K562 (cell line): Measurements from ENCODE around the gene LBHD2. TPM values are rescaled to one million over a fixed set of nuclear protein-coding genes. Genes with fewer than 3 reads are reported as not detected.

Source experiments
- ASH1L ChIP-seq: fragments of 450-650 bp; IDR thresholded peaks from 2 replicates; pipeline ENCODE4 v1.6.1; 2018; ENCODE audit warnings: borderline replicate concordance, mild to moderate bottlenecking, low read depth; ENCODE audit not compliant: partially characterized antibody
- ATF3 ChIP-seq, 2 experiments: fragments of 450-650 bp in 1 of 2; sonication (generic) in 1 of 2; formaldehyde crosslinking in 1 of 2; IDR thresholded peaks in 1 of 2; conservative IDR thresholded peaks in 1 of 2; 2 replicates each; pipeline versions ENCODE4 v1.6.1 to v1.8.1; 2016 to 2023; ENCODE audit warnings: mild to moderate bottlenecking in 2 of 2, moderate library complexity in 2 of 2, inconsistent platforms in 1 of 2, missing genetic modification reagents in 1 of 2
- CBX1 ChIP-seq: sonication (generic); IDR thresholded peaks from 2 replicates; pipeline ENCODE4 v1.6.1; 2016; ENCODE audit warnings: antibody characterized with exemption, low read depth, mild to moderate bottlenecking
- COPS2 ChIP-seq: fragments of 450-650 bp; conservative IDR thresholded peaks from 2 replicates; pipeline ENCODE4 v1.6.1; 2016; ENCODE audit warnings: mild to moderate bottlenecking, moderate library complexity
- CREM ChIP-seq: IDR thresholded peaks from 2 replicates; pipeline ENCODE4 v1.6.1; 2014; ENCODE audit warnings: antibody characterized with exemption, low read depth
- ESRRA ChIP-seq: fragments of 450-650 bp; IDR thresholded peaks from 2 replicates; pipeline ENCODE4 v1.6.1; 2014; ENCODE audit warnings: low read depth, mild to moderate bottlenecking, moderate library complexity, borderline replicate concordance
- GTF2B ChIP-seq: IDR thresholded peaks from 2 replicates; pipeline ENCODE4 v1.6.1; 2011; ENCODE audit not compliant: insufficient read length; ENCODE audit errors: extremely low read depth
- POU5F1 ChIP-seq: fragments of 150-350 bp; IDR thresholded peaks from 2 replicates; pipeline ENCODE4 v1.6.1; 2014; ENCODE audit warnings: borderline replicate concordance, low read length, low read depth, mild to moderate bottlenecking; ENCODE audit not compliant: partially characterized antibody
- RFX5 ChIP-seq: IDR thresholded peaks from 2 replicates; pipeline ENCODE4 v1.6.1; 2011; ENCODE audit warnings: low read depth, mild to moderate bottlenecking, improper control_type of control experiment, low read length
- STAT6 ChIP-seq: sonication (generic); formaldehyde crosslinking; IDR thresholded peaks from 2 replicates; pipeline ENCODE4 v1.8.1; 2023; ENCODE audit warnings: mild to moderate bottlenecking, missing genetic modification reagents
- TOE1 ChIP-seq, 2 experiments: fragments of 450-650 bp in 1 of 2; sonication (generic) in 1 of 2; formaldehyde crosslinking in 1 of 2; IDR thresholded peaks; 2 replicates each; pipeline versions ENCODE4 v1.7.1 to v1.8.0; 2016 to 2022; ENCODE audit warnings: borderline replicate concordance in 2 of 2, mild to moderate bottlenecking in 2 of 2, antibody characterized with exemption in 1 of 2, inconsistent platforms in 1 of 2, low read depth in 1 of 2, missing genetic modification reagents in 1 of 2, moderate library complexity in 1 of 2
- USF2 ChIP-seq: sonication (generic); formaldehyde crosslinking; IDR thresholded peaks from 2 replicates; pipeline ENCODE4 v1.5.0; 2020; ENCODE audit warnings: missing genetic modification reagents
- ZBTB7A ChIP-seq: IDR thresholded peaks from 2 replicates; pipeline ENCODE4 v1.6.1; 2011; ENCODE audit warnings: low read depth, mild to moderate bottlenecking, low read length, moderate library complexity, borderline replicate concordance; ENCODE audit not compliant: control insufficient read depth
- ZNF133 ChIP-seq: fragments of 250-450 bp; sonication (Bioruptor Pico); IDR thresholded peaks from 2 replicates; pipeline ENCODE4 v1.4.0; 2020; ENCODE audit warnings: mild to moderate bottlenecking
- ZNF445 ChIP-seq: fragments of 250-450 bp; sonication (Bioruptor Pico); IDR thresholded peaks from 2 replicates; pipeline ENCODE4 v1.4.0; 2020; ENCODE audit warnings: low read depth, mild to moderate bottlenecking, moderate library complexity
- polyA plus RNA-seq, 8 experiments: library from polyadenylated mRNA; depleted of rRNA in 4 of 8; stranded (reverse) in 5 of 8; unstranded in 3 of 8; fragments of >200 nt; fragmentation: Nextera tagmentation in 2 of 8; fragmentation: Illumina TruSeq in 1 of 8; extraction: Ambion mirVana in 2 of 8; extraction: Trizol in 1 of 8; gene quantifications; 2 replicates each; pipeline versions ENCODE4 v1.2.1 to v1.2.3, GENCODE V29; 2011 to 2014; ENCODE audit warnings: inconsistent platforms in 1 of 8, missing spikeins in 1 of 8
- total RNA-seq, 7 experiments: library from RNA; depleted of rRNA in 6 of 7; stranded (reverse); fragments of >200 nt in 6 of 7; fragmentation: Illumina TruSeq in 2 of 7; extraction: Trizol in 2 of 7; gene quantifications; 2 replicates each; pipeline versions ENCODE4 v1.2.1 to v1.2.3, GENCODE V29; 2011 to 2021; ENCODE audit warnings: low replicate concordance in 1 of 7
- TF ChIP-seq, protein P1 (sequence below): fragments of 450-650 bp; formaldehyde crosslinking; IDR thresholded peaks from 2 replicates; pipeline ENCODE4 v1.4.0; 2022; ENCODE audit warnings: mild to moderate bottlenecking, moderate library complexity
- TF ChIP-seq, protein P2 (sequence below): sonication (generic); formaldehyde crosslinking; IDR thresholded peaks from 2 replicates; pipeline ENCODE4 v1.8.1; 2023; ENCODE audit warnings: mild to moderate bottlenecking, missing genetic modification reagents

The LBHD2 gene
- total and polyA plus RNA-seq, 9 of the 15 experiments (the other 6 are each of a cell fraction or from before 2014, with no cell fraction given), result not detected

DNA sequence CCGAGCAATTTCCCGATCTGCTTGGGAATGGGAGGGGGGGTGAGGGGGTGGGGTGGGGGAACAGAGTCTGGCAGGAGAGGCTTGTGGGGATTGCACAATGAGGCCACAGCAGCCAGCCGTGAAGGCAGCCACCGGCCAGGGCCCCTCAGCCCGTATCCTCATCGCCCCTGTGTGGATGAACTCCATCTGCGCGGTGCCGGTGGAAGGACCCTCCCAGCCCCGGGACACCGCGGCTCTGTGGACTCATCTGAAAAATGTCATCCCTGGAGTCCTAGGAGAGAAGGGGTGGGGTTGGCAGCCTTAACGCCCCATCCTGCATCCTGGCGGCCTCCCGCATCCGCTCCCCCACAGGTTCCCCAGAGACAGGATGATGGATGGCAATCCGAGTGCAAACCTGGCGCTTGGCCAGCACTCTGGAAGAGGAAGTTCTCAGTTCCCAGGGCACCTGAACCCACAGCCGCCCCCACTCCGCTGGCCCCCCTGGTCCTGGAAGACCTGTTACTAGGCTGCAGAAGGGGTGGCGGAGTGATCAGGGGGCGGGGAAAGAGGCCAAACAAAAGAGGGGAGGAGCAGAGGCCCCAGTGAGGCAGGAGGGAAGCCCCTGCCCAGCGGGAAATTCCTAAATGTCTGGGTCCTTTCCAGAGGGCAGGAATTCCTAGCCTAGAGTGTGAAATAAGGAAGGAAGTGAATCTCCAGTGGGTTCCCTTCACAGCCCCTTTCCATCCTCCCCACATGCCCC is 38.0 kb downstream of the LBHD2 start (continued):
- TF ChIP-seq ASH1L, result no peak
- no peak for TF ChIP-seq TOE1 (IDR thresholded peaks at IDR 0.05; ENCODE audit: borderline replicate concordance)
- TF ChIP-seq TOE1 (CRISPR knock-in tag; IDR thresholded peaks at IDR 0.05; ENCODE audit: borderline replicate concordance, low read depth), result no peak
- TF ChIP-seq RFX5, result no peak
- no peak for TF ChIP-seq ATF3 (IDR thresholded peaks at IDR 0.05)
- no peak for TF ChIP-seq ATF3 (CRISPR knock-in tag; conservative IDR thresholded peaks at IDR 0.05)
- TF ChIP-seq STAT6 (CRISPR knock-in tag), result no peak
- TF ChIP-seq ZNF133 (CRISPR knock-in tag), result no peak
- TF ChIP-seq USF2 (CRISPR knock-in tag), result no peak
- peak; percentile 56; the same call in 1 of the 2 replicates for TF ChIP-seq ZBTB7A
- no peak for TF ChIP-seq POU5F1
- TF ChIP-seq ZNF445 (CRISPR knock-in tag), result no peak
- TF ChIP-seq, protein P1, sequence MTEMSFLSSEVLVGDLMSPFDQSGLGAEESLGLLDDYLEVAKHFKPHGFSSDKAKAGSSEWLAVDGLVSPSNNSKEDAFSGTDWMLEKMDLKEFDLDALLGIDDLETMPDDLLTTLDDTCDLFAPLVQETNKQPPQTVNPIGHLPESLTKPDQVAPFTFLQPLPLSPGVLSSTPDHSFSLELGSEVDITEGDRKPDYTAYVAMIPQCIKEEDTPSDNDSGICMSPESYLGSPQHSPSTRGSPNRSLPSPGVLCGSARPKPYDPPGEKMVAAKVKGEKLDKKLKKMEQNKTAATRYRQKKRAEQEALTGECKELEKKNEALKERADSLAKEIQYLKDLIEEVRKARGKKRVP (CRISPR knock-in tag), result no peak
- peak; percentile 38; the same call in 1 of the 2 replicates for TF ChIP-seq CREM
- TF ChIP-seq ESRRA, result peak; percentile 35; the same call in 1 of the 2 replicates
- TF ChIP-seq GTF2B, result no peak
- TF ChIP-seq COPS2, result no peak
- TF ChIP-seq, protein P2, sequence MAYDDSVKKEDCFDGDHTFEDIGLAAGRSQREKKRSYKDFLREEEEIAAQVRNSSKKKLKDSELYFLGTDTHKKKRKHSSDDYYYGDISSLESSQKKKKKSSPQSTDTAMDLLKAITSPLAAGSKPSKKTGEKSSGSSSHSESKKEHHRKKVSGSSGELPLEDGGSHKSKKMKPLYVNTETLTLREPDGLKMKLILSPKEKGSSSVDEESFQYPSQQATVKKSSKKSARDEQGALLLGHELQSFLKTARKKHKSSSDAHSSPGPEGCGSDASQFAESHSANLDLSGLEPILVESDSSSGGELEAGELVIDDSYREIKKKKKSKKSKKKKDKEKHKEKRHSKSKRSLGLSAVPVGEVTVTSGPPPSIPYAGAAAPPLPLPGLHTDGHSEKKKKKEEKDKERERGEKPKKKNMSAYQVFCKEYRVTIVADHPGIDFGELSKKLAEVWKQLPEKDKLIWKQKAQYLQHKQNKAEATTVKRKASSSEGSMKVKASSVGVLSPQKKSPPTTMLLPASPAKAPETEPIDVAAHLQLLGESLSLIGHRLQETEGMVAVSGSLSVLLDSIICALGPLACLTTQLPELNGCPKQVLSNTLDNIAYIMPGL (CRISPR knock-in tag), result no peak
- TF ChIP-seq CBX1, result no peak
